Nephron (organoid): ENCODE data around the gene SEMA3A.
A peak's percentile ranks its signal among the peaks of the same experiment; 100 is the strongest.

ENCODE experiments used
- H3K27ac Mint-ChIP-seq, 3 experiments: 2 replicates each; pipeline ENCODE4 v1.8.0; 2020; ENCODE audit warnings: mixed read lengths in 3 of 3, mild to moderate bottlenecking in 2 of 3, moderate library complexity in 1 of 3
- H3K27me3 Mint-ChIP-seq: 2 replicates; pipeline ENCODE4 v1.8.0; 2021; ENCODE audit warnings: low read depth, mild to moderate bottlenecking, moderate library complexity, mixed read lengths
- H3K36me3 Mint-ChIP-seq: 2 replicates; pipeline ENCODE4 v1.8.0; 2020; ENCODE audit warnings: low read depth, mixed read lengths
- H3K4me1 Mint-ChIP-seq: 2 replicates; pipeline ENCODE4 v1.8.0; 2020; ENCODE audit warnings: mixed read lengths
- H3K4me3 Mint-ChIP-seq, 3 experiments: 2 replicates each; pipeline ENCODE4 v1.8.0; 2020; ENCODE audit warnings: mild to moderate bottlenecking in 3 of 3, mixed read lengths in 3 of 3, moderate library complexity in 2 of 3
- H3K9me3 Mint-ChIP-seq: 2 replicates; pipeline ENCODE4 v1.8.0; 2020; ENCODE audit warnings: mixed read lengths
- TF ChIP-seq, protein P1 (sequence below), 3 experiments: fragments of 200-600 bp; sonication (generic); IDR thresholded peaks; one replicate each; pipeline ENCODE4 v1.5.0; 2021; ENCODE audit warnings: antibody characterized with exemption in 3 of 3; ENCODE audit not compliant: unreplicated experiment in 3 of 3

The SEMA3A gene

DNA sequence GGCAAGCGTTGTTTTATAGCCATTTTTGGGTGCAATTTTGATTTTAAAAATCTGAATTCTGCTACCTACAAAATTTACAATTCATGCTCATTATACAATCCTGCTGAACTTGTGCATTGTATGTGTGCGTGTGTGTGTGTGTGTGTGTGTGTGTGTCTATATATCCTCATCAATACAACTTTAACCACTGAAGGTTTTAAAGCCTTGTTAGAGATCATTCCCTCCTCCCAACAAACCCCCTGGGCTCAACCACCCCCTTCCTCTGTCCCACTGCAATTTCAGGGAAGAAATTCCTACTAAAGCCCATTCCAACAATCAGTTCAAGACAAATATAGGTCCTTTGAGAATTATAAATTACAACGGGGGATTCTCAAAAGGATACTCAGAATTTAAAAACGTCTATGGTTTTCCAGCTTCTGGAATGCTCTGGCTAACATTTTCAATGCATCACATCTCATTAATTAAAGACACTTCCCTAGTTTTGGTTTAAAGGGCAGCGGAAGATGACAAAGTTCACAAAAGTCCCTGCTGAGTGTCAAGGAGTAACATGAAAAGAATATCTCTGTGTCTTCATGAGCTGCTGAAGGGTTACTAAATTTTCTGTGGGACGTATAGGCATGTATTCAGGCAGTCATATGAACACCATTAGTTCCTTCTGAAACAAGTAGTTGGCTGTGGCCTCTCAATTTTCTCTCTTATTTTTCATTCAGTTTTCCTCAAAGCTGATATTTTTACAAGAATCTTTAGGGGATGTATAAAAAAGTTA is 889 bp upstream of the SEMA3A start:
- TF ChIP-seq, protein P1, sequence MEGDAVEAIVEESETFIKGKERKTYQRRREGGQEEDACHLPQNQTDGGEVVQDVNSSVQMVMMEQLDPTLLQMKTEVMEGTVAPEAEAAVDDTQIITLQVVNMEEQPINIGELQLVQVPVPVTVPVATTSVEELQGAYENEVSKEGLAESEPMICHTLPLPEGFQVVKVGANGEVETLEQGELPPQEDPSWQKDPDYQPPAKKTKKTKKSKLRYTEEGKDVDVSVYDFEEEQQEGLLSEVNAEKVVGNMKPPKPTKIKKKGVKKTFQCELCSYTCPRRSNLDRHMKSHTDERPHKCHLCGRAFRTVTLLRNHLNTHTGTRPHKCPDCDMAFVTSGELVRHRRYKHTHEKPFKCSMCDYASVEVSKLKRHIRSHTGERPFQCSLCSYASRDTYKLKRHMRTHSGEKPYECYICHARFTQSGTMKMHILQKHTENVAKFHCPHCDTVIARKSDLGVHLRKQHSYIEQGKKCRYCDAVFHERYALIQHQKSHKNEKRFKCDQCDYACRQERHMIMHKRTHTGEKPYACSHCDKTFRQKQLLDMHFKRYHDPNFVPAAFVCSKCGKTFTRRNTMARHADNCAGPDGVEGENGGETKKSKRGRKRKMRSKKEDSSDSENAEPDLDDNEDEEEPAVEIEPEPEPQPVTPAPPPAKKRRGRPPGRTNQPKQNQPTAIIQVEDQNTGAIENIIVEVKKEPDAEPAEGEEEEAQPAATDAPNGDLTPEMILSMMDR (IDR thresholded peaks at IDR 0.05; ENCODE audit: unreplicated experiment in 3 of 3): no peak
- Mint-ChIP-seq H3K36me3 (no peaks in the 10 kb centered on the region), H3K27me3 (peaks cover 6% of the 10 kb centered on the region), H3K9me3 (no peaks in the 10 kb centered on the region), H3K27ac (peak overlapping the region; percentile 82 to 88 (median 85)), H3K4me1 (peaks cover 23% of the 10 kb centered on the region), H3K4me3 (peak overlapping the region; percentile 93 to 96 (median 94))

DNA sequence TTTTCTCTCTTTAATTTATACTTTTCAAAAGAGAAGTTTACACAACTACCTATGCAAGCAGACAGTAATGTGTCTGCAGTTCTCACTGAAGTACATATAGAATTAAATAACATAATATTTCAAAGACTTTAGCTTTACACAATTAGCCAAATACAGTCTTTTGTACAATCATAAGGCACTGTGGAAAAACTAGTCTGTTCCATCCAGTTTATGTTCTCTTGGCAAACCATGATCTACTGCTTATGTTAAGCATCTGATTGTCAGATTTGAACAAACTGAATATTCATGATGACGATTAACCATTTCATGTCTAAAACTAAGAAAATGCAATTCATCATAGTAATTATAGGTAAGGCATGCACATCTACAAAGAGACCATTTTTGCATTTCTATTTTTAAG is 842 bp downstream of the SEMA3A start:
- Mint-ChIP-seq H3K4me3 (peak overlapping the region; percentile 93 to 96 (median 94)), H3K27me3 (peaks cover 6% of the 10 kb centered on the region), H3K9me3 (no peaks in the 10 kb centered on the region), H3K4me1 (peaks cover 26% of the 10 kb centered on the region), H3K27ac (peak overlapping the region in 2 of 3 experiments; percentile 85 to 88), H3K36me3 (no peaks in the 10 kb centered on the region)
- TF ChIP-seq, protein P1 (IDR thresholded peaks at IDR 0.05; ENCODE audit: unreplicated experiment in 3 of 3): no peak

DNA sequence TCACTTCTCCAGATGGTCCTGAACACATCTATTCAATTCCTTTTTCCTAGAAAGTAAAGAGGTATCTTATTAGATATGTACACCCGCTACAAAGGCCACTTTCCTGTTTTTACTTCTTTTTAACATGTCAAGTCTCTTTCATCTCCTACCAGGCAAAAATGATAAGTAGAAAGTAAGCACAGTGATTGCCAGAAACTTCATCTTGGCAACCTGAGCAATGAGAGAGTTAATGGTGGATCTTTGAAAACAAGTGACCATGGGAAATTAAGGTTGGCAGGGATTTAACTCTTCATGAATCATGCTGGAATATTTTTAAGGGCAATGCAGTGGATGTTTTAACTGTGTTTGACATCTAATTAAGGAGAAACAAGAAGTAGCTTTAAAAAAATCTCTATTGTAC is 2.7 kb downstream of the SEMA3A start:
- TF ChIP-seq, protein P1 (IDR thresholded peaks at IDR 0.05; ENCODE audit: unreplicated experiment in 3 of 3): no peak
- Mint-ChIP-seq H3K27ac (peak overlapping the region; percentile 5 to 28 (median 14)), H3K4me3 (peak overlapping the region; percentile 67 to 77 (median 67)), H3K36me3 (no peaks in the 10 kb centered on the region), H3K4me1 (peaks cover 41% of the 10 kb centered on the region), H3K27me3 (peaks cover 6% of the 10 kb centered on the region), H3K9me3 (no peaks in the 10 kb centered on the region)

DNA sequence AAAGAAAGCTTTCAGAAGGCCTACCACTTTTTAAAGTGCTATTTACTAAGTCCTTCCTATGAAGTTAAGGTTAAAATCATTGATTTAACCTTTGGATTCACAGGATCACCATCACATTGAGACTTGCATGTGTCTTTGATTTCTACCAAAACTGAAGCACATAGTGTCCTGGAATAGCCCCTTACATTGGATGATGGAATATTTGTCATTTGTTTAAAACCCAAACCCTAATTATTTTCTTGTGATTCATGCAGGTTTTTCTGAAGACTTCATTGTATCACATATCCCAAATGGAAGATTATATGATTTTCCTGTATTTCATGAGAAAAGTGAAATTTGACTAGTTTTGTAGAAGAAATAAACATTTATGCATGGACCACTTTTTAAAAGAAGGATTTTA is 3.3 kb downstream of the SEMA3A start:
- peaks cover 43% of the 10 kb centered on the region for H3K4me1 Mint-ChIP-seq
- H3K27me3 Mint-ChIP-seq: peaks cover 6% of the 10 kb centered on the region
- H3K36me3 Mint-ChIP-seq: no peaks in the 10 kb centered on the region
- no peaks in the 10 kb centered on the region for H3K9me3 Mint-ChIP-seq
- TF ChIP-seq, protein P1 (IDR thresholded peaks at IDR 0.05; ENCODE audit: unreplicated experiment in 3 of 3): no peak
- H3K4me3 Mint-ChIP-seq: peak overlapping the region in 1 of 3 experiments; percentile 67
- peak overlapping the region in 1 of 3 experiments; percentile 14 for H3K27ac Mint-ChIP-seq

DNA sequence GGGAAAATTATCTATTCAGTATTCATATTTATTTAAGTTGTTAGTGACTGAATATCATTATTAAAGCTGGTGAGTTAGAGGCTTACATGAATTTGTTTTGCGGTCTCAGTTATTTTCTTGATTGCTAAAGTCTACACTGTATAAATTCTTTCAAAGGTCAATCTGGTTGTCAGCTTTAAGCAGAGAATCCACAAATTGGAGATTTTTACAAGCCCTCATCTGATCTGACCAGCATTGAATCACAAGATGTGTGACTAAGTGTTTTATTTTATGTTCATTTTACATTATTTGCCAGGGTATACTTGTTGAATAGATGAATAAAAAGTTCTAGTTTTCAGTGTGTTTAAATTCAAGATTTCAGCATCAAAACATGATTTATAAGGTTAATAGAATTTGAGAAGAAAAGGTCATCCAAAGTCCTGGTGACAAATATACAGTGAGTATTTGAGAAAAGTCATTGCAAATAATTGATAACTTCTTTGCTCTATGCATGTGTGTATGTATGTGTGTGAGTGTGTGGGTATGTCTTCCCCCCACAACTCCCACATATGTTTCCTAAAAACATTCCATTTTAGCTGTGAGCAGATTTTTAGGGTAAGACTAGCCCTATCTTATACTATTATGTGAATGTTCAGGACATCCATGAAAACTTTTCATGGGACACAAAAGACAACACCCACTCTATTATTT is 4.4 kb downstream of the SEMA3A start:
- H3K4me3 Mint-ChIP-seq: peak overlapping the region in 1 of 3 experiments; percentile 22
- peaks cover 6% of the 10 kb centered on the region for H3K27me3 Mint-ChIP-seq
- no peak overlapping the region for H3K27ac Mint-ChIP-seq
- peaks cover 32% of the 10 kb centered on the region for H3K4me1 Mint-ChIP-seq
- TF ChIP-seq, protein P1 (IDR thresholded peaks at IDR 0.05; ENCODE audit: unreplicated experiment in 3 of 3): no peak
- no peaks in the 10 kb centered on the region for H3K9me3 Mint-ChIP-seq
- H3K36me3 Mint-ChIP-seq: no peaks in the 10 kb centered on the region
